ENCODE results near the gene CSMD2. TPM values are rescaled to one million over a fixed set of nuclear protein-coding genes. Genes with fewer than 3 reads are reported as not detected.

The CSMD2 gene
- total and polyA plus RNA-seq, 2 of the 8 experiments (the other 6 are each of a cell fraction or from before 2014, with no cell fraction given): 7.0 to 14.7 TPM

- Histone ChIP-seq H3K9me3 (ENCODE audit: insufficient read depth in 2 of 2, low read depth in 1 of 2, low read length in 1 of 2) (no peaks in the 10 kb centered on the region), H2BK120ac (replicated peaks; ENCODE audit: low read depth, low read length) (no peak overlapping the region), H4K8ac (ENCODE audit: extremely low read depth, insufficient read depth, low read length) (no peak overlapping the region), H3K36me3 (ENCODE audit: control insufficient read depth in 2 of 4, insufficient read depth in 4 of 4, low read length in 3 of 4) (peaks cover 0 to 14% (median 6%) of the 10 kb centered on the region in 4 experiments; a peak in 4 of 8 replicates), H3K4me2 (ENCODE audit: insufficient read depth in 1 of 2, low read depth in 2 of 2, low read length in 2 of 2) (no peak overlapping the region), H3K79me1 (ENCODE audit: low read depth, low read length) (no peaks in the 10 kb centered on the region), H4K5ac (ENCODE audit: insufficient read length, low read depth, low read length) (no peak overlapping the region), H3K23me2 (ENCODE audit: low read depth, low read length) (no peaks in the 10 kb centered on the region), H3K4ac (replicated peaks; ENCODE audit: insufficient read length, low read depth, low read length) (no peak overlapping the region), H2AK5ac (ENCODE audit: low read depth, low read length) (no peak overlapping the region), H3K18ac (ENCODE audit: extremely low read depth, low read length) (no peak overlapping the region), H2AFZ (ENCODE audit: low read length) (no peak overlapping the region), H3K23ac (ENCODE audit: insufficient read length) (no peak overlapping the region), H3K56ac (replicated peaks; ENCODE audit: insufficient read length, low read depth, low read length) (no peak overlapping the region), H2BK20ac (ENCODE audit: low read length) (no peak overlapping the region), H2BK15ac (ENCODE audit: low read length) (no peak overlapping the region), H3K27me3 (replicated peaks in 1 of 4; ENCODE audit: control insufficient read depth in 3 of 4, extremely low read depth in 1 of 4, insufficient read depth in 3 of 4, low read length in 3 of 4) (no peaks in the 10 kb centered on the region; a peak in 2 of 7 replicates), H2BK5ac (ENCODE audit: low read depth, low read length) (no peak overlapping the region), H4K20me1 (replicated peaks in 1 of 2; ENCODE audit: control insufficient read depth in 1 of 2, insufficient read depth in 2 of 2, low read length in 2 of 2) (no peaks in the 10 kb centered on the region), H3K4me1 (replicated peaks in 1 of 4; ENCODE audit: control insufficient read depth in 3 of 4, insufficient read depth in 4 of 4, low read length in 3 of 4) (no peaks in the 10 kb centered on the region), H4K91ac (replicated peaks; ENCODE audit: insufficient read length, low read length) (no peak overlapping the region), H2BK12ac (ENCODE audit: low read depth, low read length) (no peak overlapping the region), H3K4me3 (ENCODE audit: extremely low read depth in 1 of 4, insufficient read depth in 2 of 4, low read depth in 3 of 4, low read length in 4 of 4) (no peak overlapping the region), H3K27ac (ENCODE audit: low read depth, low read length) (no peak overlapping the region), H3K9ac (replicated peaks in 1 of 4; ENCODE audit: extremely low read depth in 1 of 4, low read depth in 3 of 4, low read length in 3 of 4) (no peak overlapping the region), H3K14ac (ENCODE audit: insufficient read length) (no peak overlapping the region), H3K79me2 (ENCODE audit: control insufficient read depth in 1 of 2, insufficient read depth in 2 of 2, low read length in 2 of 2) (no peaks in the 10 kb centered on the region)
- DNase-seq (ENCODE audit: low read depth in 1 of 2, low spot score in 2 of 2): no peak
- CTCF ChIA-PET (ENCODE audit: partially characterized antibody): interaction anchor here (0.9 kb wide), 1 partner anchor 57 kb away, joined by 5 read pairs; no protein-coding TSS in a partner anchor
- POLR2A ChIA-PET (ENCODE audit: partially characterized antibody): no interaction called here
- no peak for FAIRE-seq
- TF ChIP-seq ATF2 (IDR thresholded peaks at IDR 0.05; ENCODE audit: low read length): no peak
- WGBS, 2 experiments (ENCODE audit: extremely low coverage in 1 of 2, insufficient coverage in 1 of 2, insufficient read length in 1 of 2, insufficient replicate concordance in 2 of 2, low coverage in 1 of 2, low lambda C conversion rate in 2 of 2, missing lambda C conversion rate in 1 of 2): 86% methylated on average over 2 of the region's 2 CpGs; no CpG with 5 or more reads in 1 of the 2 experiments
Measured at GRCh38 chr1:33696962-33697361, 468.1 kb downstream of the CSMD2 start.
